ENCODE measurements around the gene GGT6.

DNA sequence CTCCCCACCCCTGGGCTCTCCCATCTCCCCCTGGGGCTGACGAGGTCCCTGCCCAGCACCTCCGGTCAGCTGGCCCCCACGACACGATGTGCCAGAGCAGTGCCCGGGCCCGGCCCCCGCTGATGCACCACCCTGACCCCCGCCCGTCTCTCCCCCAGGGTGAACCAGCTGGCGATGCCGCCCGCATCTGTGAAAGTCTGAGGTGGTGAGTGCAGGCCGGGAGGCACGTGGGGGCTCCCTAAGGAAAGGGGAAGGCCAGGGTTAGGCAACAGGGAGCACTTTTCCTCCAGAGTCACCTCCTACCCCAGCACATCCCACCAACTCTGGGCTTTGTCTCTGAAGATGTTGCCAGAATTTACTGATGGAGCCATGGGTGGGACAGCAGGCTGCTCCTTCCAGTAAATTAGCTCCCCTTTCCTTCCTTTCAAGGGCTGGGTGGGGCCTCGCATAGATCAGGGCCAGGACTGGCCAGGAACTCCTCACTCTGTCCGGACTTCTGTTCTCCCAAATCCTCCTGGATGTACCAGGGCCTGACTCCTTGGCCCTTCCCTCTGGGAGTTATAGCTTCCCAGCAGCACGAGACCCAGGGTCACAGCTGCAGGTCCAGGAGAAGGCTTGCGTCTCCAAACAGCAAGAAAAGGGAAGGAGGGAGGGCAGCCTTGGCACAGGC lies 23.5 kb downstream of the GGT6 start:
- TF ChIP-seq, protein P1, sequence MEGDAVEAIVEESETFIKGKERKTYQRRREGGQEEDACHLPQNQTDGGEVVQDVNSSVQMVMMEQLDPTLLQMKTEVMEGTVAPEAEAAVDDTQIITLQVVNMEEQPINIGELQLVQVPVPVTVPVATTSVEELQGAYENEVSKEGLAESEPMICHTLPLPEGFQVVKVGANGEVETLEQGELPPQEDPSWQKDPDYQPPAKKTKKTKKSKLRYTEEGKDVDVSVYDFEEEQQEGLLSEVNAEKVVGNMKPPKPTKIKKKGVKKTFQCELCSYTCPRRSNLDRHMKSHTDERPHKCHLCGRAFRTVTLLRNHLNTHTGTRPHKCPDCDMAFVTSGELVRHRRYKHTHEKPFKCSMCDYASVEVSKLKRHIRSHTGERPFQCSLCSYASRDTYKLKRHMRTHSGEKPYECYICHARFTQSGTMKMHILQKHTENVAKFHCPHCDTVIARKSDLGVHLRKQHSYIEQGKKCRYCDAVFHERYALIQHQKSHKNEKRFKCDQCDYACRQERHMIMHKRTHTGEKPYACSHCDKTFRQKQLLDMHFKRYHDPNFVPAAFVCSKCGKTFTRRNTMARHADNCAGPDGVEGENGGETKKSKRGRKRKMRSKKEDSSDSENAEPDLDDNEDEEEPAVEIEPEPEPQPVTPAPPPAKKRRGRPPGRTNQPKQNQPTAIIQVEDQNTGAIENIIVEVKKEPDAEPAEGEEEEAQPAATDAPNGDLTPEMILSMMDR (tag by site-specific recombination; IDR thresholded peaks at IDR 0.05), result no peak
- TF ChIP-seq, protein P2, sequence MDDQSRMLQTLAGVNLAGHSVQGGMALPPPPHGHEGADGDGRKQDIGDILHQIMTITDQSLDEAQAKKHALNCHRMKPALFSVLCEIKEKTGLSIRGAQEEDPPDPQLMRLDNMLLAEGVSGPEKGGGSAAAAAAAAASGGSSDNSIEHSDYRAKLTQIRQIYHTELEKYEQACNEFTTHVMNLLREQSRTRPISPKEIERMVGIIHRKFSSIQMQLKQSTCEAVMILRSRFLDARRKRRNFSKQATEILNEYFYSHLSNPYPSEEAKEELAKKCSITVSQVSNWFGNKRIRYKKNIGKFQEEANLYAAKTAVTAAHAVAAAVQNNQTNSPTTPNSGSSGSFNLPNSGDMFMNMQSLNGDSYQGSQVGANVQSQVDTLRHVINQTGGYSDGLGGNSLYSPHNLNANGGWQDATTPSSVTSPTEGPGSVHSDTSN (CRISPR knock-in tag; IDR thresholded peaks at IDR 0.05), result no peak
- TF ChIP-seq ZBTB1 (tag by site-specific recombination; IDR thresholded peaks at IDR 0.05), result no peak
- TF ChIP-seq, protein P3, sequence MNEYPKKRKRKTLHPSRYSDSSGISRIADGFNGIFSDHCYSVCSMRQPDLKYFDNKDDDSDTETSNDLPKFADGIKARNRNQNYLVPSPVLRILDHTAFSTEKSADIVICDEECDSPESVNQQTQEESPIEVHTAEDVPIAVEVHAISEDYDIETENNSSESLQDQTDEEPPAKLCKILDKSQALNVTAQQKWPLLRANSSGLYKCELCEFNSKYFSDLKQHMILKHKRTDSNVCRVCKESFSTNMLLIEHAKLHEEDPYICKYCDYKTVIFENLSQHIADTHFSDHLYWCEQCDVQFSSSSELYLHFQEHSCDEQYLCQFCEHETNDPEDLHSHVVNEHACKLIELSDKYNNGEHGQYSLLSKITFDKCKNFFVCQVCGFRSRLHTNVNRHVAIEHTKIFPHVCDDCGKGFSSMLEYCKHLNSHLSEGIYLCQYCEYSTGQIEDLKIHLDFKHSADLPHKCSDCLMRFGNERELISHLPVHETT (tag by site-specific recombination; IDR thresholded peaks at IDR 0.05), result no peak
- TF ChIP-seq ZNF24 (tag by site-specific recombination; IDR thresholded peaks at IDR 0.05), result no peak
- no peak for TF ChIP-seq GLI4 (tag by site-specific recombination; IDR thresholded peaks at IDR 0.05)
- TF ChIP-seq ZNF776 (tag by site-specific recombination; IDR thresholded peaks at IDR 0.05; ENCODE audit: borderline replicate concordance), result no peak
- no peak for TF ChIP-seq ZNF394 (tag by site-specific recombination; IDR thresholded peaks at IDR 0.05; ENCODE audit: borderline replicate concordance)
- TF ChIP-seq YY1 (tag by site-specific recombination; IDR thresholded peaks at IDR 0.05), result no peak
- TF ChIP-seq SALL2 (tag by site-specific recombination; IDR thresholded peaks at IDR 0.05; ENCODE audit: borderline replicate concordance), result no peak

Data from HEK293 (cell line).